ENCODE results near the gene PLXNB2. TPM values are rescaled to one million over a fixed set of nuclear protein-coding genes. Genes with fewer than 3 reads are reported as not detected.

PLXNB2 gene
- total and polyA plus RNA-seq, 2 of the 4 experiments (the other 2 are of a cell fraction): 73.1 to 202 TPM

- no peak overlapping the region for H2AK9ac ChIP-seq (replicated peaks; ENCODE audit: low read depth, low read length, poor library complexity)
- no peak overlapping the region for H4K91ac ChIP-seq (ENCODE audit: insufficient read depth, low read depth, low read length)
- H3K27me3 ChIP-seq (ENCODE audit: control insufficient read depth, insufficient read depth, low read length): peaks cover 3% of the 10 kb centered on the region; the same call in 1 of the 2 replicates
- ChIA-PET CTCF (no interaction called here), POLR2A (ENCODE audit: unreplicated experiment) (no interaction called here)
- peaks cover 3% of the 10 kb centered on the region; the same call in 1 of the 2 replicates for H3K9me1 ChIP-seq (ENCODE audit: insufficient read depth, low read length)
- H4K5ac ChIP-seq (ENCODE audit: low read depth, low read length): no peak overlapping the region
- H2BK15ac ChIP-seq (ENCODE audit: low read depth, low read length): no peak overlapping the region
- H3K18ac ChIP-seq (ENCODE audit: low read depth, low read length): no peak overlapping the region
- dilution Hi-C loops (cut with HindIII; ENCODE audit: low sequenced_read_pairs, unreplicated experiment) (no loop called here), in situ Hi-C loops (cut with MboI; ENCODE audit: low sequenced_read_pairs) (no loop called here), intact Hi-C loops (cut with micrococcal nuclease) (no loop called here)
- H3K27ac ChIP-seq (ENCODE audit: insufficient read depth, low read length): no peak overlapping the region
- no TSS peak for BruUV-seq (replicated peaks)
- no peak overlapping the region for H4K8ac ChIP-seq (ENCODE audit: low read depth in 2 of 2, low read length in 2 of 2)
- no peak overlapping the region for H2BK5ac ChIP-seq (ENCODE audit: low read depth, low read length, poor library complexity, severe bottlenecking)
- H3K4me2 ChIP-seq (ENCODE audit: low read depth, low read length): no peak overlapping the region
- no peaks in the 10 kb centered on the region for H3K36me3 ChIP-seq (ENCODE audit: control insufficient read depth, insufficient read depth, low read length)
- no peak overlapping the region for H3K23ac ChIP-seq (ENCODE audit: low read depth, low read length)
- WGBS, 2 experiments (ENCODE audit: extremely low coverage in 2 of 2, insufficient read length in 1 of 2): no CpG with 5 or more reads among the region's 7 CpGs
- 0 out of 4 replicates have a peak, but pooled peaks cover 0 to 4% of the 10 kb centered on the region in 2 experiments for H3K79me1 ChIP-seq (ENCODE audit: low read depth in 1 of 2, low read length in 2 of 2)
- no peak for DNase-seq
- no peak overlapping the region for H3K14ac ChIP-seq (replicated peaks; ENCODE audit: low read depth, low read length)
- no peak overlapping the region for H2AK5ac ChIP-seq (ENCODE audit: low read depth, low read length)
- no peak for ATAC-seq (ENCODE audit: low read depth)
- TF ChIP-seq RAD21 (IDR thresholded peaks at IDR 0.05; ENCODE audit: low read length): no peak
- TF ChIP-seq MAZ (IDR thresholded peaks at IDR 0.05; ENCODE audit: borderline replicate concordance, low read depth, low read length): no peak
- TF ChIP-seq, protein P1, sequence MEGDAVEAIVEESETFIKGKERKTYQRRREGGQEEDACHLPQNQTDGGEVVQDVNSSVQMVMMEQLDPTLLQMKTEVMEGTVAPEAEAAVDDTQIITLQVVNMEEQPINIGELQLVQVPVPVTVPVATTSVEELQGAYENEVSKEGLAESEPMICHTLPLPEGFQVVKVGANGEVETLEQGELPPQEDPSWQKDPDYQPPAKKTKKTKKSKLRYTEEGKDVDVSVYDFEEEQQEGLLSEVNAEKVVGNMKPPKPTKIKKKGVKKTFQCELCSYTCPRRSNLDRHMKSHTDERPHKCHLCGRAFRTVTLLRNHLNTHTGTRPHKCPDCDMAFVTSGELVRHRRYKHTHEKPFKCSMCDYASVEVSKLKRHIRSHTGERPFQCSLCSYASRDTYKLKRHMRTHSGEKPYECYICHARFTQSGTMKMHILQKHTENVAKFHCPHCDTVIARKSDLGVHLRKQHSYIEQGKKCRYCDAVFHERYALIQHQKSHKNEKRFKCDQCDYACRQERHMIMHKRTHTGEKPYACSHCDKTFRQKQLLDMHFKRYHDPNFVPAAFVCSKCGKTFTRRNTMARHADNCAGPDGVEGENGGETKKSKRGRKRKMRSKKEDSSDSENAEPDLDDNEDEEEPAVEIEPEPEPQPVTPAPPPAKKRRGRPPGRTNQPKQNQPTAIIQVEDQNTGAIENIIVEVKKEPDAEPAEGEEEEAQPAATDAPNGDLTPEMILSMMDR (conservative IDR thresholded peaks at IDR 0.05; ENCODE audit: low read depth, low read length): no peak
- TF ChIP-seq FOS (IDR thresholded peaks at IDR 0.05; ENCODE audit: low read depth, low read length): no peak
- no peak for TF ChIP-seq MAFK (IDR thresholded peaks at IDR 0.05; ENCODE audit: low read depth, low read length)
- no peak for TF ChIP-seq CEBPB (IDR thresholded peaks at IDR 0.05; ENCODE audit: low read depth, low read length)
- TF ChIP-seq POLR2A (IDR thresholded peaks at IDR 0.05; ENCODE audit: low read depth, low read length): no peak
- TF ChIP-seq ELK1 (IDR thresholded peaks at IDR 0.05; ENCODE audit: borderline replicate concordance, low read depth, low read length): no peak
- TF ChIP-seq SMC3 (IDR thresholded peaks at IDR 0.05; ENCODE audit: low read depth, low read length): no peak
- no peak for TF ChIP-seq USF2 (IDR thresholded peaks at IDR 0.05; ENCODE audit: low read depth, low read length)
- TF ChIP-seq MXI1 (IDR thresholded peaks at IDR 0.05; ENCODE audit: borderline replicate concordance, low read depth, low read length): no peak
- TF ChIP-seq RFX5 (IDR thresholded peaks at IDR 0.05; ENCODE audit: low read depth, low read length): no peak
- no peak for TF ChIP-seq NFE2L2 (IDR thresholded peaks at IDR 0.05; ENCODE audit: low read depth, low read length)
- no peak for TF ChIP-seq RCOR1 (IDR thresholded peaks at IDR 0.05; ENCODE audit: insufficient replicate concordance, low read length)
- no peak overlapping the region for H3K9ac ChIP-seq (ENCODE audit: low read depth, low read length)
- peaks cover 11% of the 10 kb centered on the region for H3K4me1 ChIP-seq (ENCODE audit: control insufficient read depth, insufficient read depth, low read length)
- H3K4me3 ChIP-seq (ENCODE audit: insufficient read depth, low read depth, low read length): no peak overlapping the region
- H3K4ac ChIP-seq (ENCODE audit: low read depth, low read length): no peak overlapping the region
- H3K9me3 ChIP-seq (ENCODE audit: control insufficient read depth, insufficient read depth, low read length): no peaks in the 10 kb centered on the region
- peaks cover 5% of the 10 kb centered on the region; the same call in 1 of the 2 replicates for H4K20me1 ChIP-seq (ENCODE audit: insufficient read depth, low read length)
- H2BK20ac ChIP-seq (ENCODE audit: low read depth, low read length): no peak overlapping the region
- no peak overlapping the region for H2BK120ac ChIP-seq (ENCODE audit: low read depth, low read length)
- H2AFZ ChIP-seq (replicated peaks; ENCODE audit: low read length, poor library complexity): no peak overlapping the region
- no peak overlapping the region for H3K56ac ChIP-seq (ENCODE audit: extremely low read depth, insufficient read depth, low read length)
Observed at GRCh38 chr22:50313021-50313420, 5.6 kb upstream of the PLXNB2 start.
